HG03175 (cell line): ENCODE measurements around the gene TTLL10.

ENCODE experiments used
- ATAC-seq: cut with Tn5 transposase; IDR thresholded peaks from one replicate; pipeline ENCODE4 v1.9.1; 2021; ENCODE audit warnings: mild to moderate bottlenecking, moderate library complexity; ENCODE audit not compliant: unreplicated experiment

The TTLL10 gene

GRCh38 chr1:1232796-1233566 lies 59.3 kb downstream of the TTLL10 start:
- no peak for ATAC-seq

- ATAC-seq, result no peak
Measured at GRCh38 chr1:1233567-1233892, 59.9 kb downstream of the TTLL10 start.

- ATAC-seq, result no peak
Measured at GRCh38 chr1:1234180-1234808, 60.6 kb downstream of the TTLL10 start.

- ATAC-seq, result no peak
Measured at GRCh38 chr1:1235016-1235744, 61.5 kb downstream of the TTLL10 start.

- ATAC-seq, result no peak
Measured at GRCh38 chr1:1236176-1236763, 62.6 kb downstream of the TTLL10 start.

GRCh38 chr1:1236945-1237873 lies 63.5 kb downstream of the TTLL10 start:
- no peak for ATAC-seq

GRCh38 chr1:1237874-1238701 lies 64.4 kb downstream of the TTLL10 start:
- ATAC-seq, result no peak

GRCh38 chr1:1238702-1239178 lies 65.1 kb downstream of the TTLL10 start:
- ATAC-seq, result no peak

GRCh38 chr1:1239227-1239613 lies 65.5 kb downstream of the TTLL10 start:
- no peak for ATAC-seq

- ATAC-seq, result no peak
Measured at GRCh38 chr1:1239614-1240347, 66.1 kb downstream of the TTLL10 start.

- ATAC-seq, result no peak
Measured at GRCh38 chr1:1240348-1240732, 66.7 kb downstream of the TTLL10 start.

GRCh38 chr1:1240822-1241587 lies 67.3 kb downstream of the TTLL10 start:
- no peak for ATAC-seq

- no peak for ATAC-seq
Measured at GRCh38 chr1:1241588-1242219, 68.0 kb downstream of the TTLL10 start.

GRCh38 chr1:1242461-1243265 lies 69.0 kb downstream of the TTLL10 start:
- ATAC-seq, result no peak

GRCh38 chr1:1243266-1243660 lies 69.6 kb downstream of the TTLL10 start:
- no peak for ATAC-seq

GRCh38 chr1:1243807-1244191 lies 70.1 kb downstream of the TTLL10 start:
- ATAC-seq, result no peak
